Measurements from ENCODE around the gene TP53RK.

Gene TP53RK

DNA sequence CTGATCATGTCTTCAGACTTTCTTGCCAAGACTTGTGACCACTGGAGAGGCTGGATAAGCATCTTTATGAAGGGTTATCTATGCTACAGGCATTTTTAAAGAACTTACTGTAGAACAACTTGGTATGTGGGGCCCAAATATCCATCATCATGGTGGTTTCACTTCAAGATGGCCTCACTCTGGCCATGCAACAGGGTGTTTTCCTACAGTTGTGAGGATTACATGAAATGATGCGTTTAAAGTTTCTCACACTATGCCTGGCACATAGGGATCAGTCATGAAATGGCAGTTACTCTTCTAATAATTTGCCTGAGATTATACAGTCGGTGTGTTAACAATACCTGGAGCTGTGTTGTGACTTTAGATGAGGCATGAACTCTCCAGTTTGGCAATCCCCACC, 33.2 kb upstream of the TP53RK start:
- TF ChIP-seq, protein P1, sequence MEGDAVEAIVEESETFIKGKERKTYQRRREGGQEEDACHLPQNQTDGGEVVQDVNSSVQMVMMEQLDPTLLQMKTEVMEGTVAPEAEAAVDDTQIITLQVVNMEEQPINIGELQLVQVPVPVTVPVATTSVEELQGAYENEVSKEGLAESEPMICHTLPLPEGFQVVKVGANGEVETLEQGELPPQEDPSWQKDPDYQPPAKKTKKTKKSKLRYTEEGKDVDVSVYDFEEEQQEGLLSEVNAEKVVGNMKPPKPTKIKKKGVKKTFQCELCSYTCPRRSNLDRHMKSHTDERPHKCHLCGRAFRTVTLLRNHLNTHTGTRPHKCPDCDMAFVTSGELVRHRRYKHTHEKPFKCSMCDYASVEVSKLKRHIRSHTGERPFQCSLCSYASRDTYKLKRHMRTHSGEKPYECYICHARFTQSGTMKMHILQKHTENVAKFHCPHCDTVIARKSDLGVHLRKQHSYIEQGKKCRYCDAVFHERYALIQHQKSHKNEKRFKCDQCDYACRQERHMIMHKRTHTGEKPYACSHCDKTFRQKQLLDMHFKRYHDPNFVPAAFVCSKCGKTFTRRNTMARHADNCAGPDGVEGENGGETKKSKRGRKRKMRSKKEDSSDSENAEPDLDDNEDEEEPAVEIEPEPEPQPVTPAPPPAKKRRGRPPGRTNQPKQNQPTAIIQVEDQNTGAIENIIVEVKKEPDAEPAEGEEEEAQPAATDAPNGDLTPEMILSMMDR (conservative IDR thresholded peaks at IDR 0.05; ENCODE audit: low read length): no peak
- DNase-seq (ENCODE audit: low read depth): no peak
- no peak overlapping the region for H3K4me3 ChIP-seq (ENCODE audit: low read length)

DNA sequence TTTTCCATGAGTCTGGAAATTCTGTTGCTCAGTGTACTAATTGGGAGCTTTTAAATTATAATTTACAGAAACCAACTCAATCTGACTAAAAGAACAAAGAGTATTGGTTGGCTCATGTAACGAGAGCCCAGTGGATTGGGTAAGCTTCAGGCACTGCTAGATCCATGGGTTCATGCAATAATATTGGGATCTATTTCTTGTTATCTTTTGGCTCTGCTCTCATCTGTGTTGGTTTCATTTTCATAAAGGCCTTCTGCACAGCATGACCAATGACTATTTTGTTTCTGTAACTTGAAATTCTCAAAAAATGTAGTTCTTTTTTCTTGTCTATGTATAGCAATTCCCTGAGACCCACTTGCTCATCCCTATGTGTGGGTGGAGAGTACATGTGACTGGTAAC, 32.2 kb upstream of the TP53RK start:
- H3K4me3 ChIP-seq (ENCODE audit: low read length): no peak overlapping the region
- DNase-seq (ENCODE audit: low read depth): no peak
- TF ChIP-seq, protein P1 (conservative IDR thresholded peaks at IDR 0.05; ENCODE audit: low read length): no peak

DNA sequence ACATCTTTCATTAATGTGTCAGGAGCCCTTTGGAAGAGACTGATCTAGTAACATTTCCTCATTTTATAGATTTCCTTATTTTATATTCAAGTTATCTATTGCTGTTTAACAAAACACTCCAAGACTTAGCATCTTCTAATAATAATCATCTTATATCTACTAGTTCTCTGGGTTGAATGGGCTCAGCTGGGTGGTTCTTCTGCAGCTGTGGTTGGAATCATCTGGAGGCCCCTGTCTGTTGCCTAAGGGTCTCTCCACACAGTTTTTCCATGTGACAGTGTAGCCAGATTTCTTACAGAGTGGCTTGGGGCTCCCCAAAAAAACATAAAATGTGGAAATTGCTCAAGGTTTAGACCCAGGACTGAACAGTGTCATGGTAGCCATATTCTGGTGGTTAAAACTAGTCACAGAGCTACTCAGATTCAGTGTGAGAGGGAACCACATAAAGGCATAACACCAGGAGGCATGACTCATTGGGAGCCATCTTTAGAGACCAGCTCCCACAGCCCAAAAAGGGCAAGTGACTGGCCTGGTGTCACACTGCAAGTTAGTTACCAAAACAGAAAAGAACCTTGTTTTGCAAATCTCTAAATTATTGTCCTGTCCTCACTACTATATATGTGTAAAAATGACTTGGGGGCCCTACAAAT, 31.7 kb upstream of the TP53RK start:
- no peak for DNase-seq (ENCODE audit: low read depth)
- H3K4me3 ChIP-seq (ENCODE audit: low read length): no peak overlapping the region
- TF ChIP-seq, protein P1 (conservative IDR thresholded peaks at IDR 0.05; ENCODE audit: low read length): no peak

DNA sequence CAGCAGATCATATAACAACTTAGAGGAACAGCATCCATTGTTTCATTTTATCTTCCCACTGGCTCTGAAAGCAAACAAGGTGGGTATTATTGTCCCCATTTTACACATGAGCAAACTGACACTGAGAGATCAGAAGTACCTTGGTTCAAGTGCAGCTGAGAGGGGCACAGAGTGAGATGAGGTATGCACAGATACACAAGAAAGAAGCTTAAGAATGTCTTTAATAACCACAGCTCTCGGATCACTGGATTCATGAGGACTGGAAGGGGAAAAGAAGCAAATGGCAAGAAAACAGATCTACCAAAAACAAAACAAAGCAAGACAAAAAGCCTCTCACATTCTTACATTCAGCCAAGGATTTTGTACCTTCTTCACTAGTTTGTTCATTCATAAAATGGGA, 30.8 kb upstream of the TP53RK start:
- TF ChIP-seq, protein P1 (conservative IDR thresholded peaks at IDR 0.05; ENCODE audit: low read length): no peak
- no peak overlapping the region for H3K4me3 ChIP-seq (ENCODE audit: low read length)
- no peak for DNase-seq (ENCODE audit: low read depth)

DNA sequence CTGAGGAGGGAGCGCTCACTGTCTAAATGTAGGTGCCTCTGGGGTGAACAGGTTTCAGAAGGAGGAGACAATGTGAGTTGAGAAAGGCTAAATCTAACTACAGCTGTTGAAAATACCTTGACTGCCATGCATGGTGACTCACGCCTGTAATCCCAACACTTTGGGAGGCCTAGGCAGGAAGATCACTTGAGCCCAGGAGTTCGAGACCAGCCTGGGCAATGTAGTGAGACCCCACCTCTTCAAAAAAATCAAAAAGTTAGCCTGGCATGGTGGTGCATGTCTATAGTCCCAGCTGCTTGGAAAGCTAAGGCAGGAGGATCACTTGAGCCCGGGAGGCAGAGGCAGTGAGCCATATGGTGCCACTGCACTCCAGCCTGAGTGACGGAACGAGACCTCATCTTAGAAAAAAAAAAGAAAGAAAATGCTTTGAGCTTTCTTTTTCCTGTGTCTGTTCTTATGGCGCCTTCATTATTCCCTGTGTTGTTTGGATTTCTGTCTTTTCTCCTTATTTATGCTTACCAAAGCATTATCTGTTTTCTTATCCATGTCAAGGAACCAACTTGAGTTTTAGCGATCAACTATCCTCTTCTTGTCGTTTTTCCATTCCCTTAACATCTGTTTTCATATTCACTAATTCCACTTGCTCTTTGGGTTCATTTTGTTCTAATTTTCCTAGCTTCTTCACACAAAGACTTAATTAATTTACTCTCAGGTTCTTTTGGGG, 28.7 kb upstream of the TP53RK start:
- H3K4me3 ChIP-seq (ENCODE audit: low read length): no peak overlapping the region
- DNase-seq (ENCODE audit: low read depth): no peak
- TF ChIP-seq, protein P1 (conservative IDR thresholded peaks at IDR 0.05; ENCODE audit: low read length): no peak

DNA sequence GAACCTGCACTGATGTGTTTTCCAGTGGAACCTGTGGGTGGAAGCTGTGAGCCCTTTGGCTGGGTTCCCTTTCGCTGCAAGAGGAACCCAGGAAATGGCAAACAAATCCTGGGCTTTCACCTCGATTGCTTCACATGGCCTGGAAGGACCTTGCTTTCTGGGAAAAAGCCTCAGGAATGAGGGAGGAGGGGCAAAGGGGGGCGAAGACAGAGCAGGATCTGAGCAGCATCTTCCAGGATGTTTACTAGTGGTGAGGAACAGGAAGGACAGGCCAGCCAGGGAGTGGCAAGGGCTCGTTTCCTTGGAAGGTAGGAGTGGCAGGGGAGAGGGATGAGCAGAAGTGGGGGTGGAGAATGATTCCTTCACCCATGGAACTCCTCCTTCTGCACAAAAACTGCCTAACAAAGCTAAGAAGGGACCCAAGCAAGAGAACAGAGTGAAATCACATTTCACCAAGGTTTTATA, 26.1 kb upstream of the TP53RK start:
- TF ChIP-seq, protein P1 (conservative IDR thresholded peaks at IDR 0.05; ENCODE audit: low read length): peak; percentile 52
- no peak overlapping the region for H3K4me3 ChIP-seq (ENCODE audit: low read length)
- DNase-seq (ENCODE audit: low read depth): peak; percentile 95
